ENCODE data around the gene CALML4. TPM values are rescaled to one million over a fixed set of nuclear protein-coding genes. Genes with fewer than 3 reads are reported as not detected.

The CALML4 gene
- total and polyA plus RNA-seq, 4 donors, result 3.6 to 8.0 (median 6.5) TPM

GRCh38 chr15:68186671-68187397 is 18.3 kb downstream of the CALML4 start:
- no peak overlapping the region for H3K4me3 ChIP-seq (ENCODE audit: low read depth in 1 of 3, low read length in 3 of 3)
- TF ChIP-seq GABPA (IDR thresholded peaks at IDR 0.05 in 1 of 2, conservative IDR thresholded peaks at IDR 0.05 in 1 of 2) (no peak), ATF3 (IDR thresholded peaks at IDR 0.05) (no peak), JUND (IDR thresholded peaks at IDR 0.05) (peak in 1 of 2 donors; percentile 16)
- no peak for DNase-seq (ENCODE audit: low spot score)
- H3K4me1 ChIP-seq (ENCODE audit: control insufficient read depth in 4 of 4, insufficient read depth in 4 of 4, low read length in 3 of 4), result peaks cover 0 to 21% (median 13%) of the 10 kb centered on the region in 4 donors
- H3K9ac ChIP-seq (ENCODE audit: low read depth in 1 of 2, low read length in 2 of 2), result no peak overlapping the region
- H3K36me3 ChIP-seq (ENCODE audit: control insufficient read depth in 4 of 4, insufficient read depth in 3 of 4, low read depth in 1 of 4, low read length in 3 of 4), result peaks cover 0 to 22% (median 15%) of the 10 kb centered on the region in 4 donors
- peak overlapping the region in 1 of 2 donors; percentile 52 for H3K27ac ChIP-seq (ENCODE audit: low read depth in 1 of 2, low read length in 2 of 2)
- WGBS, result 80% methylated on average over 5 of the region's 5 CpGs
- no peaks in the 10 kb centered on the region for H3K9me3 ChIP-seq (ENCODE audit: control insufficient read depth in 4 of 4, low read length in 3 of 4)
- H3K27me3 ChIP-seq (ENCODE audit: control insufficient read depth in 4 of 4, insufficient read depth in 4 of 4, low read length in 3 of 4), result no peaks in the 10 kb centered on the region

GRCh38 chr15:68184616-68185480 is 20.3 kb downstream of the CALML4 start:
- no peak overlapping the region for H3K4me3 ChIP-seq (ENCODE audit: low read depth in 1 of 3, low read length in 3 of 3)
- no peak overlapping the region for H3K27ac ChIP-seq (ENCODE audit: low read depth in 1 of 2, low read length in 2 of 2)
- peaks cover 0 to 21% (median 13%) of the 10 kb centered on the region in 4 donors for H3K4me1 ChIP-seq (ENCODE audit: control insufficient read depth in 4 of 4, insufficient read depth in 4 of 4, low read length in 3 of 4)
- no peak for DNase-seq (ENCODE audit: low spot score)
- 81% methylated on average over 5 of the region's 5 CpGs for WGBS
- TF ChIP-seq CTCF (IDR thresholded peaks at IDR 0.05; ENCODE audit: low read depth, low read length, missing input control), result no peak
- TF ChIP-seq RAD21 (IDR thresholded peaks at IDR 0.05), result no peak
- TF ChIP-seq HNF4G (IDR thresholded peaks at IDR 0.05), result no peak
- TF ChIP-seq ATF3 (IDR thresholded peaks at IDR 0.05), result no peak
- TF ChIP-seq SP1 (IDR thresholded peaks at IDR 0.05), result no peak
- TF ChIP-seq GABPA (IDR thresholded peaks at IDR 0.05 in 1 of 2, conservative IDR thresholded peaks at IDR 0.05 in 1 of 2), result no peak
- no peak for TF ChIP-seq YY1 (IDR thresholded peaks at IDR 0.05)
- no peak for TF ChIP-seq RXRA (IDR thresholded peaks at IDR 0.05)
- no peak for TF ChIP-seq REST (IDR thresholded peaks at IDR 0.05)
- no peak for TF ChIP-seq JUND (IDR thresholded peaks at IDR 0.05)
- no peak for TF ChIP-seq EGR1 (IDR thresholded peaks at IDR 0.05; ENCODE audit: low read depth in 2 of 2)
- no peak for TF ChIP-seq MAX (IDR thresholded peaks at IDR 0.05)
- no peak for TF ChIP-seq FOXA1 (IDR thresholded peaks at IDR 0.05)
- no peaks in the 10 kb centered on the region for H3K27me3 ChIP-seq (ENCODE audit: control insufficient read depth in 4 of 4, insufficient read depth in 4 of 4, low read length in 3 of 4)
- no peaks in the 10 kb centered on the region for H3K9me3 ChIP-seq (ENCODE audit: control insufficient read depth in 4 of 4, low read length in 3 of 4)
- no peak overlapping the region for H3K9ac ChIP-seq (ENCODE audit: low read depth in 1 of 2, low read length in 2 of 2)
- H3K36me3 ChIP-seq (ENCODE audit: control insufficient read depth in 4 of 4, insufficient read depth in 3 of 4, low read depth in 1 of 4, low read length in 3 of 4), result peaks cover 1 to 29% (median 26%) of the 10 kb centered on the region in 4 donors

Measured in liver (tissue), 9 donors.